ENCODE data around the gene B4GALT2.
A peak's percentile ranks its signal among the peaks of the same experiment; 100 is the strongest.

The B4GALT2 gene

GRCh38 chr1:43980255-43981134 is 1.5 kb downstream of the B4GALT2 start:
- Histone ChIP-seq H3K4me1 (ENCODE audit: control insufficient read depth in 2 of 2, insufficient read depth in 1 of 2, low read depth in 1 of 2, low read length in 2 of 2) (peaks cover 17 to 26% of the 10 kb centered on the region in 2 donors), H3K9me3 (replicated peaks in 1 of 2; ENCODE audit: control insufficient read depth in 2 of 2, insufficient read depth in 1 of 2, low read depth in 1 of 2, low read length in 2 of 2) (no peaks in the 10 kb centered on the region), H3K18ac (ENCODE audit: low read length) (peak overlapping the region; percentile 93), H2BK12ac (ENCODE audit: low read length) (no peak overlapping the region), H3K36me3 (replicated peaks in 1 of 2; ENCODE audit: control insufficient read depth in 2 of 2, insufficient read depth in 2 of 2, low read length in 2 of 2) (peaks cover 39 to 75% of the 10 kb centered on the region in 2 donors), H2AK5ac (ENCODE audit: low read depth, low read length) (peak overlapping the region; percentile 90), H3K9ac (ENCODE audit: low read depth, low read length, poor library complexity) (peak overlapping the region; percentile 93), H3K4ac (ENCODE audit: low read length) (peak overlapping the region; percentile 26), H3K4me3 (ENCODE audit: low read length in 2 of 2) (peak overlapping the region; percentile 72 to 83), H3K14ac (ENCODE audit: low read length) (peak overlapping the region; percentile 77), H3K4me2 (ENCODE audit: insufficient read depth, low read length, poor library complexity, severe bottlenecking) (peak overlapping the region; percentile 89), H2BK5ac (ENCODE audit: low read length) (peak overlapping the region; percentile 72), H2BK15ac (ENCODE audit: low read length) (no peak overlapping the region), H2AFZ (ENCODE audit: low read length) (no peak overlapping the region), H3K79me1 (ENCODE audit: low read depth, low read length) (peaks cover 40% of the 10 kb centered on the region), H3K23ac (ENCODE audit: low read depth, low read length, poor library complexity) (peak overlapping the region; percentile 89), H2BK120ac (ENCODE audit: low read depth, low read length) (peak overlapping the region; percentile 33), H3K27me3 (ENCODE audit: control insufficient read depth in 3 of 3, insufficient read depth in 3 of 3, low read depth in 1 of 3, low read length in 3 of 3) (no peaks in the 10 kb centered on the region), H4K8ac (ENCODE audit: low read depth, low read length) (no peak overlapping the region), H4K91ac (ENCODE audit: low read depth, low read length, poor library complexity) (peak overlapping the region; percentile 46), H3K27ac (replicated peaks; ENCODE audit: low read length) (no peak overlapping the region)
- DNase-seq (ENCODE audit: low spot score) = no peak
- no CpG with 5 or more reads among the region's 13 CpGs for WGBS, 2 donors (ENCODE audit: extremely low coverage in 2 of 2, insufficient read length in 2 of 2, insufficient replicate concordance in 1 of 2)

DNA sequence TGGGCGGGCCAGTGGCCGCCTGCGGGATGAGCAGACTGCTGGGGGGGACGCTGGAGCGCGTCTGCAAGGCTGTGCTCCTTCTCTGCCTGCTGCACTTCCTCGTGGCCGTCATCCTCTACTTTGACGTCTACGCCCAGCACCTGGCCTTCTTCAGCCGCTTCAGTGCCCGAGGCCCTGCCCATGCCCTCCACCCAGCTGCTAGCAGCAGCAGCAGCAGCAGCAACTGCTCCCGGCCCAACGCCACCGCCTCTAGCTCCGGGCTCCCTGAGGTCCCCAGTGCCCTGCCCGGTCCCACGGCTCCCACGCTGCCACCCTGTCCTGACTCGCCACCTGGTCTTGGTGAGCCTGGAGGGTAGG is 2.1 kb downstream of the B4GALT2 start:
- H3K9me3 ChIP-seq (replicated peaks in 1 of 2; ENCODE audit: control insufficient read depth in 2 of 2, insufficient read depth in 1 of 2, low read depth in 1 of 2, low read length in 2 of 2) = no peaks in the 10 kb centered on the region
- no peak overlapping the region for H2AFZ ChIP-seq (ENCODE audit: low read length)
- no CpG with 5 or more reads among the region's 20 CpGs for WGBS, 2 donors (ENCODE audit: extremely low coverage in 2 of 2, insufficient read length in 2 of 2, insufficient replicate concordance in 1 of 2)
- H2AK5ac ChIP-seq (ENCODE audit: low read depth, low read length) = no peak overlapping the region
- H3K14ac ChIP-seq (ENCODE audit: low read length) = peak overlapping the region; percentile 1
- DNase-seq (ENCODE audit: low spot score) = no peak
- H3K27me3 ChIP-seq (ENCODE audit: control insufficient read depth in 3 of 3, insufficient read depth in 3 of 3, low read depth in 1 of 3, low read length in 3 of 3) = no peaks in the 10 kb centered on the region
- H2BK15ac ChIP-seq (ENCODE audit: low read length) = no peak overlapping the region
- no peak overlapping the region for H3K4me2 ChIP-seq (ENCODE audit: insufficient read depth, low read length, poor library complexity, severe bottlenecking)
- no peak overlapping the region for H3K4ac ChIP-seq (ENCODE audit: low read length)
- peaks cover 44 to 78% of the 10 kb centered on the region in 2 donors for H3K36me3 ChIP-seq (replicated peaks in 1 of 2; ENCODE audit: control insufficient read depth in 2 of 2, insufficient read depth in 2 of 2, low read length in 2 of 2)
- H3K9ac ChIP-seq (ENCODE audit: low read depth, low read length, poor library complexity) = peak overlapping the region; percentile 16
- H3K27ac ChIP-seq (replicated peaks; ENCODE audit: low read length) = no peak overlapping the region
- H2BK5ac ChIP-seq (ENCODE audit: low read length) = peak overlapping the region; percentile 72
- no peak overlapping the region for H4K8ac ChIP-seq (ENCODE audit: low read depth, low read length)
- H3K4me1 ChIP-seq (ENCODE audit: control insufficient read depth in 2 of 2, insufficient read depth in 1 of 2, low read depth in 1 of 2, low read length in 2 of 2) = peaks cover 14 to 20% of the 10 kb centered on the region in 2 donors
- no peak overlapping the region for H3K4me3 ChIP-seq (ENCODE audit: low read length in 2 of 2)
- H4K91ac ChIP-seq (ENCODE audit: low read depth, low read length, poor library complexity) = peak overlapping the region; percentile 46
- H3K23ac ChIP-seq (ENCODE audit: low read depth, low read length, poor library complexity) = peak overlapping the region; percentile 89
- peaks cover 37% of the 10 kb centered on the region for H3K79me1 ChIP-seq (ENCODE audit: low read depth, low read length)
- no peak overlapping the region for H2BK120ac ChIP-seq (ENCODE audit: low read depth, low read length)
- no peak overlapping the region for H3K18ac ChIP-seq (ENCODE audit: low read length)
- no peak overlapping the region for H2BK12ac ChIP-seq (ENCODE audit: low read length)

- no peaks in the 10 kb centered on the region for H3K9me3 ChIP-seq (replicated peaks in 1 of 2; ENCODE audit: control insufficient read depth in 2 of 2, insufficient read depth in 1 of 2, low read depth in 1 of 2, low read length in 2 of 2)
- H3K23ac ChIP-seq (ENCODE audit: low read depth, low read length, poor library complexity) = peak overlapping the region; percentile 95
- no peak overlapping the region for H2AK5ac ChIP-seq (ENCODE audit: low read depth, low read length)
- H4K91ac ChIP-seq (ENCODE audit: low read depth, low read length, poor library complexity) = no peak overlapping the region
- peaks cover 40 to 78% of the 10 kb centered on the region in 2 donors for H3K36me3 ChIP-seq (replicated peaks in 1 of 2; ENCODE audit: control insufficient read depth in 2 of 2, insufficient read depth in 2 of 2, low read length in 2 of 2)
- H3K27ac ChIP-seq (replicated peaks; ENCODE audit: low read length) = no peak overlapping the region
- H2BK120ac ChIP-seq (ENCODE audit: low read depth, low read length) = no peak overlapping the region
- no peak overlapping the region for H2AFZ ChIP-seq (ENCODE audit: low read length)
- H3K79me1 ChIP-seq (ENCODE audit: low read depth, low read length) = peaks cover 36% of the 10 kb centered on the region
- H3K27me3 ChIP-seq (ENCODE audit: control insufficient read depth in 3 of 3, insufficient read depth in 3 of 3, low read depth in 1 of 3, low read length in 3 of 3) = no peaks in the 10 kb centered on the region
- no peak overlapping the region for H4K8ac ChIP-seq (ENCODE audit: low read depth, low read length)
- no peak overlapping the region for H3K4me3 ChIP-seq (ENCODE audit: low read length in 2 of 2)
- no peak overlapping the region for H3K18ac ChIP-seq (ENCODE audit: low read length)
- H3K9ac ChIP-seq (ENCODE audit: low read depth, low read length, poor library complexity) = no peak overlapping the region
- H2BK5ac ChIP-seq (ENCODE audit: low read length) = no peak overlapping the region
- H3K4me2 ChIP-seq (ENCODE audit: insufficient read depth, low read length, poor library complexity, severe bottlenecking) = no peak overlapping the region
- peaks cover 14 to 16% of the 10 kb centered on the region in 2 donors for H3K4me1 ChIP-seq (ENCODE audit: control insufficient read depth in 2 of 2, insufficient read depth in 1 of 2, low read depth in 1 of 2, low read length in 2 of 2)
- WGBS, 2 donors (ENCODE audit: extremely low coverage in 2 of 2, insufficient read length in 2 of 2, insufficient replicate concordance in 1 of 2) = no CpG with 5 or more reads among the region's 20 CpGs
- H3K4ac ChIP-seq (ENCODE audit: low read length) = no peak overlapping the region
- DNase-seq (ENCODE audit: low spot score) = no peak
- H2BK12ac ChIP-seq (ENCODE audit: low read length) = no peak overlapping the region
- no peak overlapping the region for H3K14ac ChIP-seq (ENCODE audit: low read length)
- H2BK15ac ChIP-seq (ENCODE audit: low read length) = no peak overlapping the region
Measured at GRCh38 chr1:43981636-43982035, 2.6 kb downstream of the B4GALT2 start.

- Histone ChIP-seq H3K27me3 (ENCODE audit: control insufficient read depth in 3 of 3, insufficient read depth in 3 of 3, low read depth in 1 of 3, low read length in 3 of 3) (no peaks in the 10 kb centered on the region), H3K23ac (ENCODE audit: low read depth, low read length, poor library complexity) (peak overlapping the region; percentile 95), H2BK120ac (ENCODE audit: low read depth, low read length) (no peak overlapping the region), H3K9me3 (replicated peaks in 1 of 2; ENCODE audit: control insufficient read depth in 2 of 2, insufficient read depth in 1 of 2, low read depth in 1 of 2, low read length in 2 of 2) (no peaks in the 10 kb centered on the region), H3K4me3 (ENCODE audit: low read length in 2 of 2) (no peak overlapping the region), H3K4me1 (ENCODE audit: control insufficient read depth in 2 of 2, insufficient read depth in 1 of 2, low read depth in 1 of 2, low read length in 2 of 2) (peaks cover 14 to 16% of the 10 kb centered on the region in 2 donors), H3K18ac (ENCODE audit: low read length) (no peak overlapping the region), H2BK5ac (ENCODE audit: low read length) (no peak overlapping the region), H2AFZ (ENCODE audit: low read length) (no peak overlapping the region), H2AK5ac (ENCODE audit: low read depth, low read length) (no peak overlapping the region), H3K27ac (replicated peaks; ENCODE audit: low read length) (no peak overlapping the region), H3K36me3 (replicated peaks in 1 of 2; ENCODE audit: control insufficient read depth in 2 of 2, insufficient read depth in 2 of 2, low read length in 2 of 2) (peaks cover 39 to 77% of the 10 kb centered on the region in 2 donors), H3K14ac (ENCODE audit: low read length) (no peak overlapping the region), H3K79me1 (ENCODE audit: low read depth, low read length) (peaks cover 32% of the 10 kb centered on the region), H2BK15ac (ENCODE audit: low read length) (no peak overlapping the region), H3K4ac (ENCODE audit: low read length) (no peak overlapping the region), H4K91ac (ENCODE audit: low read depth, low read length, poor library complexity) (no peak overlapping the region), H3K4me2 (ENCODE audit: insufficient read depth, low read length, poor library complexity, severe bottlenecking) (no peak overlapping the region), H4K8ac (ENCODE audit: low read depth, low read length) (no peak overlapping the region), H2BK12ac (ENCODE audit: low read length) (no peak overlapping the region), H3K9ac (ENCODE audit: low read depth, low read length, poor library complexity) (no peak overlapping the region)
- no peak for DNase-seq (ENCODE audit: low spot score)
- no CpG with 5 or more reads among the region's 8 CpGs for WGBS, 2 donors (ENCODE audit: extremely low coverage in 2 of 2, insufficient read length in 2 of 2, insufficient replicate concordance in 1 of 2)
Measured at GRCh38 chr1:43982241-43982640, 3.2 kb downstream of the B4GALT2 start.
